Large intestine (tissue), 3 donors: Measurements from ENCODE around the gene PRPF40A. TPM values are rescaled to one million over a fixed set of nuclear protein-coding genes. Genes with fewer than 3 reads are reported as not detected.

Experiments
- DNase-seq, 2 donors: peaks; one replicate each; pipeline versions ENCODE4 v3.0.0 to v3.0.0-alpha.2; 2013
- H3K27ac ChIP-seq: one replicate; pipeline ENCODE4 v1.5.1; 2013; ENCODE audit warnings: low read length
- H3K27me3 ChIP-seq: 2 replicates; pipeline ENCODE4 v1.6.1; 2013; ENCODE audit warnings: low read length; ENCODE audit not compliant: control insufficient read depth, insufficient read depth
- H3K36me3 ChIP-seq: 2 replicates; pipeline ENCODE4 v1.6.1; 2013; ENCODE audit warnings: low read length; ENCODE audit not compliant: control insufficient read depth, insufficient read depth
- H3K4me1 ChIP-seq: one replicate; pipeline ENCODE4 v1.6.1; 2013; ENCODE audit warnings: low read length; ENCODE audit not compliant: control insufficient read depth, insufficient read depth
- H3K4me3 ChIP-seq: one replicate; pipeline ENCODE4 v1.5.1; 2013; ENCODE audit warnings: low read length
- H3K9me3 ChIP-seq: one replicate; pipeline ENCODE4 v1.6.1; 2013; ENCODE audit warnings: mild to moderate bottlenecking, low read depth, low read length, moderate library complexity; ENCODE audit not compliant: control insufficient read depth
- WGBS: methylation state at CpG from one replicate; pipeline ENCODE4 v1.1.5; 2013; ENCODE audit warnings: low lambda C conversion rate; ENCODE audit not compliant: insufficient coverage; 5-methylcytosine and 5-hydroxymethylcytosine counted together
- polyA plus RNA-seq: library from polyadenylated mRNA; unstranded; fragments of 120-200 nt; gene quantifications from one replicate; pipeline ENCODE4 v1.2.1, GENCODE V29; 2013

PRPF40A gene
- polyA plus RNA-seq, 1 donor: 83.5 TPM

DNA sequence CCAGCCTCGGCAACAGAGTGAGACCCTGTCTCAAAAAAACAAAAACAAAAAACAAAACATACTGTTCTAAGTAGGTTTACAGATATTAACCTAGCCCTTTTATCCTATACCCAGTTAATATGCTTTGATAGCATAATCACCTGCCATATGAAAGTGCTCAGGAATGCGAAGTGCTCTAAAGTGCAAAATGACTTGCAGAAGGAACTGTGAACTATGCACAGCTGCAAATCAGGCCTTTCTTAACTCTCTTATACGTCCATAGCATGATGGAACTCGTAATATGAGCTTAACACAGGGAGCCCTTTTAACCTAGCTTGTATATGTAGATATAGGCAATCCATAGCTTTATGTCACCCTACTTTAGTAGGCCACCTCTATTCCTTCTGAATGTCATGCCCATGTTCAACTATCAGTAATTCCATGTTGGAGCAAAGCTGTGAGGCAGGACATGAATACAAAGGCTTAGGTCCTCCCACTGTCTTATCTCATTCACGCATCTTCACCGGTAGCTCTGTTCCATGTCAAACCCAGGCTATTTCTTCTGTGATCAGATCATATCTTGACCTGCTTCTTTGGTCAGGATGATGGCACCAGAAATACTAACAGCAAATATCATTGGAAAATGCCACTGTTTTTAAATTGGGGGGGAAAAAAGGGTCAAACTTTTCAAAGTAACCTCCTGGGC, 72.9 kb downstream of the PRPF40A start:
- H3K9me3 ChIP-seq: no peaks in the 10 kb centered on the region
- H3K4me1 ChIP-seq: peaks cover 3% of the 10 kb centered on the region
- peaks cover 36% of the 10 kb centered on the region for H3K36me3 ChIP-seq
- no peak for DNase-seq
- WGBS: 100% methylated on average over 1 of the region's 6 CpGs
- no peak overlapping the region for H3K4me3 ChIP-seq
- no peaks in the 10 kb centered on the region for H3K27me3 ChIP-seq
- no peak overlapping the region for H3K27ac ChIP-seq

DNA sequence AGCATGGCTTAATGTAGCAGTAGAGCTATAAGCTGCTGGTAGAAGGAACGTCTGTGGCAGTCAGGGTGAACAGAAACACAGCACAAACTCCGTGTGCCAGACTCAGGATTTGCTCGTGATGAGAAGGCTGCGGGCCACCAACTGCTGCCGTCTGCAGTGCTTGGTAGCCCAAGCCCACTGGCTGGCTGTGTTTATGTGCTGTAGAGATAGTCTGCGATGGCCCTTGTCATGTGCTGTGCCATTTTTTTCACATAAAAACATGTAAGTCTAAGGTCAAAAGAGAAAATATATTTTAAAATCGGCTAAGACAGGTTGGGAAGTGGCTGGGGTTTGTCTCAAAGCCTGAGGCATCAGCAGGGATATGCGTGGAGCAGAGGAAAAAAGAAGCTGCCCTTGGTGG, 78.7 kb downstream of the PRPF40A start:
- peaks cover 53% of the 10 kb centered on the region for H3K36me3 ChIP-seq
- H3K27ac ChIP-seq: no peak overlapping the region
- H3K4me1 ChIP-seq: no peaks in the 10 kb centered on the region
- DNase-seq: no peak
- H3K27me3 ChIP-seq: no peaks in the 10 kb centered on the region
- H3K4me3 ChIP-seq: no peak overlapping the region
- no CpG with 5 or more reads among the region's 8 CpGs for WGBS
- H3K9me3 ChIP-seq: no peaks in the 10 kb centered on the region

DNA sequence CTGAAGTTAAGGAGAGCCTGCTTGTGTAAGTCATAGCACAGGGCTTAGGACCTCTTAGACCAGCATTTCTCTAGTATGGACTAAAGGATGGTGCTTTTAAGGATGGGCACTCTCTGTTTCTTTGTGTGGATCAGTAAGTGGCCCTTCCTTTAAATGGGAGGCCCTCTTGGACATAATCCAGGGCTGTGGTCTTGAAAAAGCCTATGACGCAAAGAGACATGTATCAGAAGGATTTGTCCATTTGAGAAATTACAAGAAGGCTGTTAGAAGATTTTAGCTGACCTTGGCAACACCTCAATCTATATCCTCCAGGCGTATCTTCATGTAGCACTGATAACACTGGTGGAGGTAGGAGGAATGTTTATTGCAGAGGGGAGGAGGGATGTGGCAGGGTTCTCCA, 79.2 kb downstream of the PRPF40A start:
- peaks cover 49% of the 10 kb centered on the region for H3K36me3 ChIP-seq
- no peaks in the 10 kb centered on the region for H3K9me3 ChIP-seq
- H3K27me3 ChIP-seq: no peaks in the 10 kb centered on the region
- no peak for DNase-seq
- H3K27ac ChIP-seq: no peak overlapping the region
- H3K4me3 ChIP-seq: no peak overlapping the region
- no CpG with 5 or more reads among the region's 2 CpGs for WGBS
- H3K4me1 ChIP-seq: no peaks in the 10 kb centered on the region

DNA sequence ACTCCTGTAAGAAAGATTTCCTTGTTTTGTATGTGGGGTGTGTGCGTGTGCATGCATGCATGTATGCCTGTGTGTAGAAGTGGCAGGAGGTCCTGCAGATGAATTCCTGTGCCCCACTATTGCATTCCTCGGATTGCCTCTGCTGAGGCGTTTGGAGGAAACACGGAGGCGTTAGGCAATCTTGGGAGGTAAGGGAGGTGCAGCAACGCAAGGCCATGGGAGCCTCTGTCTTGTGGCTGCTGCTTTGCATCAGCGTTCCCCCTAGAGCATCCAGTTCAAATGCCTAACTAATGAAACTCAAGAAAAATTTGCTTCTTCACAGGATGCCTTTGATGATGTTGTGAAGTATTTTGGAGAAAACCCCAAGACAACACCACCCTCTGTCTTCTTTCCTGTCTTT, 80.0 kb downstream of the PRPF40A start:
- Histone ChIP-seq H3K4me3 (no peak overlapping the region), H3K4me1 (no peaks in the 10 kb centered on the region), H3K27me3 (no peaks in the 10 kb centered on the region), H3K36me3 (peaks cover 51% of the 10 kb centered on the region), H3K27ac (no peak overlapping the region), H3K9me3 (no peaks in the 10 kb centered on the region)
- WGBS: no CpG with 5 or more reads among the region's 7 CpGs
- DNase-seq: no peak

DNA sequence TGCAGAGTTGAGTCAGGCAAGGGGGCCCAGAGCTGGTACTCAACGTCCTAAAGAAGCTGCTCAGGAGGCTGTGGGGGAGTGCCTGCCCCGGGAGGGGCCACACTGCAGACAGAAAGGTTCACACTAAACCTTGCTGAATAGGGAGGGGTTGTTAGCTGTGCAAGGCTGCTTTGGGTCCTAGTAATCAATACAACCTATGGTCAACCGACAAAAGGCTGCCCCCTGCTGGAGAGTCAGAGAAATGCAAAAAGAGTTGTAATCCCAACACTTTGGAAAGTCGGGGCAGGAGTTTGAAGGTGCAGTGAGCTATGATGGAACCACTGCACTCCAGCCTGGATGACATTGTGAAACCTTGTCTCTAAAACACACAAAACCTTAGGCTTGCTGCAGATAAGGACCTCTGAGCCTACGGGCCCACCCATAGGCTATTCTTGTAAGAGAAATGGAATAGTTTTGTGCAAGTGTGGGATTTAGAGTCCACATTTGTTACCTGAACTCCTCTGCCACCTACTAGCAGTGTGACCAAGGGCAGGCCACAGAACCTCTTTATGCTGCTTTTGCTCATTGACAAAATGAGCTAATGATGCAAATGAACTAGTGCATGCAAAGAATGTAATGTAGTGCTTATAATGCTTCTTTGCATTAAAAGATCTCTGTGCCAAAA, 81.5 kb downstream of the PRPF40A start:
- H3K4me3 ChIP-seq: no peak overlapping the region
- no peaks in the 10 kb centered on the region for H3K4me1 ChIP-seq
- H3K36me3 ChIP-seq: peaks cover 55% of the 10 kb centered on the region
- peak; percentile 33 to 45 for DNase-seq
- no peaks in the 10 kb centered on the region for H3K27me3 ChIP-seq
- 0% methylated on average over 1 of the region's 5 CpGs for WGBS
- H3K9me3 ChIP-seq: no peaks in the 10 kb centered on the region
- no peak overlapping the region for H3K27ac ChIP-seq

DNA sequence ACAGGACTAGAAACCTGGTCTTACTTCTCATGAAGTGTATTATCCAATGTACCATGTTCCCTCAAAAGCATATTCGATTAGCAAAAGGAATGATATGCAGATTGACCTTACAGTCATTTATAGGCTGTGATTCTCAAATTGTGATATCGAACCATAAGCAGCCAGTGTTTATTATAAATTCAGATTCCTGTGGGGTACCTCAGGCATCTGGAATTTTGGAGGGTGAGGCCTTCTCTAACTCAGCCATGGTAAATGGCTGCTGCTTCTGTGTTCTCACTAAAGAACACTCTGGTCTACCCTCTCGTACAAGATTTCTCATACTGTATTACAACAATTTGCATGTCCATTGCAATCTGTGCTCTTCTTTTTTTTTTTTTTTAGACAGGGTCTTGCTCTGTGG, 84.5 kb downstream of the PRPF40A start:
- WGBS: 100% methylated on average over 2 of the region's 3 CpGs
- Histone ChIP-seq H3K4me3 (no peak overlapping the region), H3K27me3 (no peaks in the 10 kb centered on the region), H3K36me3 (peaks cover 46% of the 10 kb centered on the region), H3K27ac (no peak overlapping the region), H3K4me1 (no peaks in the 10 kb centered on the region), H3K9me3 (no peaks in the 10 kb centered on the region)
- no peak for DNase-seq

DNA sequence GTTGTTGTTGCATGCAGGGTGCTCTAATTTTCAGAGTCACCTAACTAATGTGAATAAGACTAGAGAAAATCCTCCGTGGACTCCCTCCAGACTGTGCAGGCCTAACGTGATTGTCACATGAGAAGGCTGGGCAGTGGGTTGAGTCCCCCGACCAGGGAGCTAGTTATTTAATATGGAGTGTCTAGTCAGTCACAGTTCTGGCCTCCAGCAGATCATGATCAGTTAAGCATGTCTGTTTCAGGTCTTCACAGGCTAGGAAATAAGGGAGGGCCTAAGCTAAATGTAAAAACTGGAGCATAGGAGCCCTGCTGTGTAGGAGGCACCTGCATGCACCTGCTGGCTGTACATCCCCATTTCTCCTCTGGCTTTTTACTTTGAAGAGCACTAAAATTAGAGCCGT, 86.8 kb downstream of the PRPF40A start:
- no CpG with 5 or more reads among the region's 4 CpGs for WGBS
- H3K36me3 ChIP-seq: peaks cover 33% of the 10 kb centered on the region
- no peaks in the 10 kb centered on the region for H3K9me3 ChIP-seq

DNA sequence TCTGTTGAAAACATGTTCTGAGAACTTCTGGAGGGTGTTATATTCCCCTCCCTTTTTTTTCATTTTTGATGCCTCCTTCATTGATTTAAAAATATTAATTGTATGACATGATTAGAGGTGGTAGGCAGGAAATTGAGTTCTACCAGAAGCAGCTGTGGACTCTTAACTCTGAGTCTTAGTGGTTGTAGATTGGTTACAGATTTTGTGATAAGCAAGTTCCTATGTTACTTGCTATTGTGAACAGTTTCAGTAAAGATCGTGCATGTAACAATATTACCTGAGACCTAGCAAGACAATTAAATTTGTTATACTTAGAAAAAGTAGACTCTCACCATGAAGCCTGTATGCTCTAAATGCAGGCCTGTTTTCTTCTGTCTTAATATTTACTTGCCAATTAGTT, 88.1 kb downstream of the PRPF40A start:
- 80% methylated on average over 1 of the region's 1 CpG for WGBS
- no peaks in the 10 kb centered on the region for H3K9me3 ChIP-seq
- no peaks in the 10 kb centered on the region for H3K27me3 ChIP-seq
- no peak overlapping the region for H3K4me3 ChIP-seq
- H3K36me3 ChIP-seq: peaks cover 33% of the 10 kb centered on the region
- DNase-seq: no peak
- no peaks in the 10 kb centered on the region for H3K4me1 ChIP-seq
- no peak overlapping the region for H3K27ac ChIP-seq

More for the DNA sequence above, 86.8 kb downstream of the PRPF40A start:
- H3K4me1 ChIP-seq: no peaks in the 10 kb centered on the region
- H3K4me3 ChIP-seq: no peak overlapping the region
- no peaks in the 10 kb centered on the region for H3K27me3 ChIP-seq
- H3K27ac ChIP-seq: no peak overlapping the region
- no peak for DNase-seq

DNA sequence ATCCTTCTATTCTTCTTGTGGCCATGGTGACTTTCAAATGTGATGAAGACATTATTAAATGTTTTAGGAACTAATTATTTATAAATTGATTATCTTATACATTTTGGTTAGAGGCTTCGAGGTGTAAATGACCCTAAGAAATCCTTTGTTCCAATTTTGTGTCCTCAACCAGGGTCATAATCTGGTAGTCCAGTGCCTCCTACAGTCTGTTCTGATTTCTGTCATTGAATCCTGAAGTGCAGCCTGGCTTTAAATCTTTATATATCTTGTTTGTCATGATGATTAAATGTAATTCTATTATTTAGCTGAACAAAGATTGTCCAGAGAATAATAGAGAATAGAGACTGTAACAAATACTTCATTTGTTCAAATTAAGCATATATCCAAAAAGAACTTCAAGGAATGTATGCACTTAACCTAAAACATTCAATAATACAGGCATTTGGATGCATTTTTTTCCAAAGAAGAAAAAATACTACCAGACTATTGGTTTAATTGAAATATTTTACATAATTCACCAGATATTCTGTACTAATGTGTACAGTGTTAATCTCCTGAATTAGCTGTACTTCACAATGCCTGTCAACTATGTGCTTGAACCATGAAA, 89.8 kb downstream of the PRPF40A start:
- DNase-seq: no peak
- H3K4me3 ChIP-seq: no peak overlapping the region
- H3K4me1 ChIP-seq: no peaks in the 10 kb centered on the region
- H3K27me3 ChIP-seq: no peaks in the 10 kb centered on the region
- H3K27ac ChIP-seq: no peak overlapping the region
- no CpG with 5 or more reads among the region's 1 CpG for WGBS
- peaks cover 32% of the 10 kb centered on the region for H3K36me3 ChIP-seq
- H3K9me3 ChIP-seq: no peaks in the 10 kb centered on the region

DNA sequence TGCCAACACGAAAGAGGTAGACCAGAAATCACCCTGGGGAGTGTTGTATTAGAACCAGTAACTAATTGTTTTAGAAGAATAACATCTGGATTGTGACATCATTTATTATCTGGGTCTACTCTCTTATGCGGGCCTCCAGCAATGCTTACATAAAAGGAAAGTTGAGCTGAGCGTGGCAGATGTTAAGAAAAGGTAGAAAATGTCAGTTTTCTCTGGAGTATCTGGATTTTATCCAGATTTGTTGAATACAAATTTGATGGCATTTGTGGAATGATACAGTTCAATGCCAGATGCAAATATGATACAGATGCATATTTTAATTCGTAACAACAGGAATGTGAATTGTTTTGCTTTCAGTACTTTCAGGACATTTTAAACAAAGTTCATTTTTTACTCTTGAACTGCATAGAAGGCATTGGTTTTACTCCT, 90.3 kb downstream of the PRPF40A start:
- WGBS: 76% methylated on average over 2 of the region's 4 CpGs
- Histone ChIP-seq H3K36me3 (peaks cover 28% of the 10 kb centered on the region), H3K9me3 (no peaks in the 10 kb centered on the region), H3K27ac (no peak overlapping the region), H3K4me1 (no peaks in the 10 kb centered on the region), H3K27me3 (no peaks in the 10 kb centered on the region), H3K4me3 (no peak overlapping the region)
- DNase-seq: no peak
